Panc1 (cell line): ENCODE data around the gene TLR4. TPM values are rescaled to one million over a fixed set of nuclear protein-coding genes. Genes with fewer than 3 reads are reported as not detected.

Experiments
- ATAC-seq: fragments of 200-7000 bp; cut with Tn5 transposase; 2 replicates; pipeline ENCODE4 v1.9.1; 2020; ENCODE audit warnings: mild to moderate bottlenecking, moderate library complexity
- BruUV-seq: library from RNA; stranded (reverse); fragments of 400-500 nt; replicated peaks from 2 replicates; lab custom pipeline; 2021; lab: Mats Ljungman, UMichigan
- CTCF ChIA-PET: fragments of 300-600 bp; sonication (Branson Sonifier 250); formaldehyde crosslinking; loops from one replicate; lab custom pipeline; 2022; ENCODE audit warnings: antibody characterized with exemption; lab: Charles Lee
- POLR2A ChIA-PET: fragments of 300-600 bp; sonication (Branson Sonifier 250); formaldehyde crosslinking; loops from one replicate; lab custom pipeline; 2022; ENCODE audit warnings: antibody characterized with exemption; lab: Charles Lee
- DNase-seq: peaks from one replicate; pipeline ENCODE4 v3.0.0-alpha.2; 2010; ENCODE audit warnings: low read depth, low spot score
- H3K27ac ChIP-seq: 2 replicates; pipeline ENCODE4 v1.5.1; 2011; ENCODE audit warnings: mild to moderate bottlenecking, low read length, inconsistent platforms
- H3K27me3 ChIP-seq: fragments of 200-500 bp; sonication (Bioruptor generic); 2 replicates; pipeline ENCODE4 v1.6.0; 2014; ENCODE audit warnings: low read length, inconsistent platforms; ENCODE audit not compliant: control insufficient read depth, insufficient read depth
- H3K36me3 ChIP-seq: fragments of 200-500 bp; sonication (Bioruptor generic); 2 replicates; pipeline ENCODE4 v1.5.1; 2014; ENCODE audit warnings: inconsistent platforms, mild to moderate bottlenecking, low read length, moderate library complexity; ENCODE audit not compliant: control insufficient read depth, insufficient read depth
- H3K4me1 ChIP-seq: 2 replicates; pipeline ENCODE4 v1.5.1; 2011; ENCODE audit warnings: inconsistent platforms, mild to moderate bottlenecking, low read length, moderate library complexity; ENCODE audit not compliant: control insufficient read depth, insufficient read depth
- H3K4me3 ChIP-seq, 2 experiments: 2 replicates each; pipeline ENCODE4 v1.5.1; 2011 to 2012; ENCODE audit warnings: low read depth in 2 of 2, low read length in 2 of 2, mild to moderate bottlenecking in 2 of 2, inconsistent platforms in 1 of 2, moderate library complexity in 1 of 2
- H3K9me3 ChIP-seq: fragments of 200-500 bp; sonication (Bioruptor generic); 2 replicates; pipeline ENCODE4 v1.5.1; 2014; ENCODE audit warnings: low read depth, mild to moderate bottlenecking, inconsistent platforms, low read length, moderate library complexity; ENCODE audit not compliant: control insufficient read depth, insufficient read depth
- POLR2AphosphoS5 ChIP-seq: IDR thresholded peaks from 2 replicates; pipeline ENCODE4 v1.6.1; 2012; ENCODE audit warnings: mild to moderate bottlenecking, low read depth, low read length, moderate library complexity
- REST ChIP-seq, 2 experiments: IDR thresholded peaks; 2 replicates each; pipeline ENCODE4 v1.6.1; 2011 to 2012; ENCODE audit warnings: low read depth in 2 of 2, control low read depth in 1 of 2, low read length in 1 of 2, mild to moderate bottlenecking in 1 of 2, moderate library complexity in 1 of 2; ENCODE audit not compliant: insufficient read depth in 1 of 2
- SIN3A ChIP-seq: IDR thresholded peaks from 2 replicates; pipeline ENCODE4 v1.6.1; 2012; ENCODE audit warnings: low read depth, mild to moderate bottlenecking, low read length, moderate library complexity, borderline replicate concordance; ENCODE audit not compliant: insufficient read depth
- TCF7L2 ChIP-seq: IDR thresholded peaks from 2 replicates; pipeline ENCODE4 v1.6.1; 2011; ENCODE audit warnings: mild to moderate bottlenecking, low read depth, low read length, inconsistent platforms
- in situ Hi-C: cut with HindIII; loops from 2 replicates; pipeline ENCODE4 v1.10.0; 2016; ENCODE audit warnings: low sequenced_read_pairs, low pct_unique_long_range_greater_than_20kb
- intact Hi-C: fragments of 100-400 bp; cut with micrococcal nuclease; formaldehyde crosslinking; loops from one replicate; pipeline ENCODE4 v1.10.0; 2022; ENCODE audit not compliant: unreplicated experiment
- total RNA-seq: library from RNA; stranded (reverse); gene quantifications from one replicate; pipeline ENCODE4 v1.2.1, GENCODE V29; 2021; ENCODE audit not compliant: unreplicated experiment
- TF ChIP-seq, protein P1 (sequence below): fragments of 450-650 bp; IDR thresholded peaks from 2 replicates; pipeline ENCODE4 v1.5.1; 2017; ENCODE audit warnings: mild to moderate bottlenecking

Gene TLR4
- total RNA-seq, 1 experiment from 2014 or later: 0.33 TPM

DNA sequence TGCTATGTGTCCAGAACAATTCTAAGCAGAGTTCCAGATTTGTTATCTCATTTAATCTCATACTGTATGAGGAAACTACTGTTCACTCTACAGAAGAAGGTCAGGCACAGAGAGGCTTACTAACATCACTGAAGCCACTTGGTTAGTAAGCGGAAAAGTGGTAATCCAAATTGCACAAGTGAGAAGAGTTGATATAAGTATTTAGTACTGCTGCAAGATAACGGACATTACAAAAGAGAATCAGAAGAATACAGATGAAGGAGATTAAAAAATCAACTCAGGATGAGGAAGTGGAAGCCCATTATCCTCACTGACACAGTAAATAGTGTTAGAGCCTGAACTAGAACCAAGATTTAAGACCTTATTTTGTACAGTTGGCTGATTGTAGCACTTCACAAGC, 22.3 kb upstream of the TLR4 start:
- no TSS peak for BruUV-seq
- H3K4me3 ChIP-seq: no peak overlapping the region
- H3K9me3 ChIP-seq: no peaks in the 10 kb centered on the region
- TF ChIP-seq SIN3A: no peak
- TF ChIP-seq POLR2AphosphoS5: no peak
- TF ChIP-seq REST (IDR thresholded peaks at IDR 0.05; ENCODE audit: insufficient read depth in 1 of 2, low read depth in 2 of 2, low read length in 1 of 2): no peak
- TF ChIP-seq, protein P1, sequence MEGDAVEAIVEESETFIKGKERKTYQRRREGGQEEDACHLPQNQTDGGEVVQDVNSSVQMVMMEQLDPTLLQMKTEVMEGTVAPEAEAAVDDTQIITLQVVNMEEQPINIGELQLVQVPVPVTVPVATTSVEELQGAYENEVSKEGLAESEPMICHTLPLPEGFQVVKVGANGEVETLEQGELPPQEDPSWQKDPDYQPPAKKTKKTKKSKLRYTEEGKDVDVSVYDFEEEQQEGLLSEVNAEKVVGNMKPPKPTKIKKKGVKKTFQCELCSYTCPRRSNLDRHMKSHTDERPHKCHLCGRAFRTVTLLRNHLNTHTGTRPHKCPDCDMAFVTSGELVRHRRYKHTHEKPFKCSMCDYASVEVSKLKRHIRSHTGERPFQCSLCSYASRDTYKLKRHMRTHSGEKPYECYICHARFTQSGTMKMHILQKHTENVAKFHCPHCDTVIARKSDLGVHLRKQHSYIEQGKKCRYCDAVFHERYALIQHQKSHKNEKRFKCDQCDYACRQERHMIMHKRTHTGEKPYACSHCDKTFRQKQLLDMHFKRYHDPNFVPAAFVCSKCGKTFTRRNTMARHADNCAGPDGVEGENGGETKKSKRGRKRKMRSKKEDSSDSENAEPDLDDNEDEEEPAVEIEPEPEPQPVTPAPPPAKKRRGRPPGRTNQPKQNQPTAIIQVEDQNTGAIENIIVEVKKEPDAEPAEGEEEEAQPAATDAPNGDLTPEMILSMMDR: no peak
- TF ChIP-seq TCF7L2: no peak
- ATAC-seq (no peak), DNase-seq (no peak)
- H3K27me3 ChIP-seq: no peaks in the 10 kb centered on the region
- H3K27ac ChIP-seq: no peak overlapping the region
- ChIA-PET POLR2A (no interaction called here), CTCF (no interaction called here)
- H3K36me3 ChIP-seq: no peaks in the 10 kb centered on the region; the same call in 1 of the 2 replicates
- in situ Hi-C loops (no loop called here), intact Hi-C loops (no loop called here)
- no peaks in the 10 kb centered on the region for H3K4me1 ChIP-seq

- Histone ChIP-seq H3K4me3 (no peak overlapping the region), H3K4me1 (no peaks in the 10 kb centered on the region), H3K9me3 (no peaks in the 10 kb centered on the region), H3K27ac (no peak overlapping the region), H3K36me3 (no peaks in the 10 kb centered on the region; the same call in 1 of the 2 replicates), H3K27me3 (no peaks in the 10 kb centered on the region)
- intact Hi-C loops (no loop called here), in situ Hi-C loops (no loop called here)
- CTCF ChIA-PET: no interaction called here
- POLR2A ChIA-PET: no interaction called here
- ATAC-seq (no peak), DNase-seq (no peak)
- no TSS peak for BruUV-seq
- TF ChIP-seq POLR2AphosphoS5: no peak
- no peak for TF ChIP-seq SIN3A
- no peak for TF ChIP-seq TCF7L2
- TF ChIP-seq, protein P1: no peak
- TF ChIP-seq REST (IDR thresholded peaks at IDR 0.05; ENCODE audit: insufficient read depth in 1 of 2, low read depth in 2 of 2, low read length in 1 of 2): no peak
Observed at GRCh38 chr9:117682955-117683710, 21.1 kb upstream of the TLR4 start.
